Loucy (cell line): Measurements from ENCODE around the gene SLC25A4.

ENCODE experiments used
- H2AFZ ChIP-seq: fragments of 200-600 bp; sonication (generic); 2 replicates; pipeline ENCODE4 v1.6.0; 2016; ENCODE audit warnings: antibody characterized with exemption, mild to moderate bottlenecking, low read length, moderate library complexity
- H3F3A ChIP-seq: fragments of 200-600 bp; 2 replicates; pipeline ENCODE4 v1.6.0; 2016; ENCODE audit warnings: antibody characterized with exemption, low read depth, mild to moderate bottlenecking
- H3K27me3 ChIP-seq: fragments of 200-600 bp; sonication (generic); 2 replicates; pipeline ENCODE4 v1.6.1; 2014; ENCODE audit warnings: low read length, mild to moderate bottlenecking; ENCODE audit not compliant: insufficient read depth, poor library complexity, severe bottlenecking
- H3K36me3 ChIP-seq: fragments of 200-600 bp; sonication (generic); 2 replicates; pipeline ENCODE4 v1.6.1; 2016; ENCODE audit warnings: low read length; ENCODE audit not compliant: insufficient read depth
- H3K4me1 ChIP-seq: fragments of 200-600 bp; sonication (generic); 2 replicates; pipeline ENCODE4 v1.5.1; 2014; ENCODE audit warnings: low read length, mild to moderate bottlenecking; ENCODE audit not compliant: insufficient read depth, poor library complexity, severe bottlenecking
- H3K4me2 ChIP-seq: fragments of 200-600 bp; sonication (generic); 2 replicates; pipeline ENCODE4 v1.6.0; 2014; ENCODE audit warnings: antibody characterized with exemption, low read length, low read depth, mild to moderate bottlenecking; ENCODE audit not compliant: poor library complexity, severe bottlenecking
- H3K4me3 ChIP-seq: fragments of 200-600 bp; sonication (generic); 2 replicates; pipeline ENCODE4 v1.5.1; 2014; ENCODE audit warnings: low read length, mild to moderate bottlenecking, mixed read lengths; ENCODE audit not compliant: poor library complexity, severe bottlenecking
- H3K79me2 ChIP-seq: fragments of 200-600 bp; sonication (generic); 2 replicates; pipeline ENCODE4 v1.6.1; 2014; ENCODE audit warnings: low read length; ENCODE audit not compliant: insufficient read depth
- H3K9ac ChIP-seq: fragments of 200-600 bp; sonication (generic); 2 replicates; pipeline ENCODE4 v1.6.0; 2014; ENCODE audit warnings: mild to moderate bottlenecking, low read depth, low read length, moderate library complexity; ENCODE audit not compliant: poor library complexity, severe bottlenecking
- H3K9me2 ChIP-seq: fragments of 200-600 bp; sonication (generic); replicated peaks from 2 replicates; pipeline ENCODE4 v1.6.1; 2016; ENCODE audit warnings: low read depth, low read length, mixed read lengths
- H3K9me3 ChIP-seq: fragments of 200-600 bp; sonication (generic); 2 replicates; pipeline ENCODE4 v1.6.1; 2014; ENCODE audit warnings: mild to moderate bottlenecking, antibody characterized with exemption, low read length, low read depth; ENCODE audit not compliant: insufficient read depth
- H4K20me1 ChIP-seq: fragments of 200-600 bp; sonication (generic); 2 replicates; pipeline ENCODE4 v1.6.0; 2014; ENCODE audit warnings: antibody characterized with exemption, low read length, mild to moderate bottlenecking; ENCODE audit not compliant: insufficient read depth, poor library complexity, severe bottlenecking
- EZH2phosphoT487 ChIP-seq: fragments of 200-600 bp; IDR thresholded peaks from 2 replicates; pipeline ENCODE4 v1.6.1; 2018; ENCODE audit warnings: antibody characterized with exemption, mild to moderate bottlenecking, moderate library complexity, borderline replicate concordance
- TF ChIP-seq, protein P1 (sequence below): fragments of 200-600 bp; sonication (generic); conservative IDR thresholded peaks from 2 replicates; pipeline ENCODE4 v1.5.1; 2014; ENCODE audit warnings: mild to moderate bottlenecking, antibody characterized with exemption, low read length

Gene SLC25A4

DNA sequence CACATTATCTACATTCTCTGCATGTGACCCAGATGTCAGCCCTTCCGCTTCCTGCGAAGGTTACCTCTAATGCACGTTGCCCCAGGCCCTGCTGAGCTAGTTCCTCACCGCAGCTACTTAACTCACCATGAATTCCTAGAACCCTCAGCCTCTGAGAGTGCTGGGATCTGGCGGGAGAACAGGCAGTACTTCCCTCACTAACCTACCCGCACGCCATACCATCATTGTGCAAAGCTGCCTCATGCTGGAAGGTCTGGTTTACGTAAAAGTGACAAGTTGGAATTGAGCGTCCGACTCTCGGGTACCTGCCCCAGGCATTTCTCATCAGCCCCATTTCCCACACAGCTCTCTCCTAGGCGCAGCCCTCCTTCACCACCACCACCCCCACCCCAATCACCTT is 6.3 kb downstream of the SLC25A4 start:
- TF ChIP-seq EZH2phosphoT487 = no peak
- TF ChIP-seq, protein P1, sequence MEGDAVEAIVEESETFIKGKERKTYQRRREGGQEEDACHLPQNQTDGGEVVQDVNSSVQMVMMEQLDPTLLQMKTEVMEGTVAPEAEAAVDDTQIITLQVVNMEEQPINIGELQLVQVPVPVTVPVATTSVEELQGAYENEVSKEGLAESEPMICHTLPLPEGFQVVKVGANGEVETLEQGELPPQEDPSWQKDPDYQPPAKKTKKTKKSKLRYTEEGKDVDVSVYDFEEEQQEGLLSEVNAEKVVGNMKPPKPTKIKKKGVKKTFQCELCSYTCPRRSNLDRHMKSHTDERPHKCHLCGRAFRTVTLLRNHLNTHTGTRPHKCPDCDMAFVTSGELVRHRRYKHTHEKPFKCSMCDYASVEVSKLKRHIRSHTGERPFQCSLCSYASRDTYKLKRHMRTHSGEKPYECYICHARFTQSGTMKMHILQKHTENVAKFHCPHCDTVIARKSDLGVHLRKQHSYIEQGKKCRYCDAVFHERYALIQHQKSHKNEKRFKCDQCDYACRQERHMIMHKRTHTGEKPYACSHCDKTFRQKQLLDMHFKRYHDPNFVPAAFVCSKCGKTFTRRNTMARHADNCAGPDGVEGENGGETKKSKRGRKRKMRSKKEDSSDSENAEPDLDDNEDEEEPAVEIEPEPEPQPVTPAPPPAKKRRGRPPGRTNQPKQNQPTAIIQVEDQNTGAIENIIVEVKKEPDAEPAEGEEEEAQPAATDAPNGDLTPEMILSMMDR = no peak
- H3K36me3 ChIP-seq = peaks cover 5% of the 10 kb centered on the region; the same call in 1 of the 2 replicates
- no peak overlapping the region for H3K4me3 ChIP-seq

DNA sequence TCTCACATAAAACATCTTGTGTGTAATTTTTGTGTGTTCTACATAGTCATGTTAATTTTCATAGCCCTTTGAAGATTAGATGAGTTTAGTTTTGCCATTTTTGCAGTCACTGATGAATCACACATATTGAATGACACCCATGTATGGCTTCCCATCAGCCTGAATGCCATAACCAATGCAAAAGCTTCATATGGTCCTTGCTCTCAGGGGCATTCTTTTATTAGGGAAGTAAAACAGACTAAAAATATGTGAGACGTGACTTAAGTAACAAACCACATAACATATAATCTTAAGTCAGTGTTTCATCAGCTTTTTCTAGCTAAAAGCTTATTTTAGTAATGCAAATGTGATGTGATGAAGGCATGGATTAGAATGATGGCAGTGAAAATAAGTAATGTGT is 8.2 kb downstream of the SLC25A4 start:
- TF ChIP-seq, protein P1 = no peak
- TF ChIP-seq EZH2phosphoT487 = no peak
- no peaks in the 10 kb centered on the region for H3K9me3 ChIP-seq
- H3K9me2 ChIP-seq = no peaks in the 10 kb centered on the region
- H3K4me1 ChIP-seq = no peaks in the 10 kb centered on the region
- H2AFZ ChIP-seq = no peak overlapping the region
- H3K36me3 ChIP-seq = peaks cover 5% of the 10 kb centered on the region; the same call in 1 of the 2 replicates
- H3K4me2 ChIP-seq = no peak overlapping the region
- H3K4me3 ChIP-seq = no peak overlapping the region
- no peaks in the 10 kb centered on the region for H4K20me1 ChIP-seq
- H3F3A ChIP-seq = no peaks in the 10 kb centered on the region
- H3K9ac ChIP-seq = no peak overlapping the region
- H3K79me2 ChIP-seq = no peaks in the 10 kb centered on the region
- no peaks in the 10 kb centered on the region for H3K27me3 ChIP-seq

More for the DNA sequence above, 6.3 kb downstream of the SLC25A4 start:
- no peaks in the 10 kb centered on the region for H3K9me2 ChIP-seq
- no peaks in the 10 kb centered on the region for H3K4me1 ChIP-seq
- H3K4me2 ChIP-seq = no peak overlapping the region
- H2AFZ ChIP-seq = no peak overlapping the region
- H3K79me2 ChIP-seq = no peaks in the 10 kb centered on the region
- H3F3A ChIP-seq = no peaks in the 10 kb centered on the region
- no peak overlapping the region for H3K9ac ChIP-seq
- no peaks in the 10 kb centered on the region for H3K27me3 ChIP-seq
- no peaks in the 10 kb centered on the region for H4K20me1 ChIP-seq
- no peaks in the 10 kb centered on the region for H3K9me3 ChIP-seq

DNA sequence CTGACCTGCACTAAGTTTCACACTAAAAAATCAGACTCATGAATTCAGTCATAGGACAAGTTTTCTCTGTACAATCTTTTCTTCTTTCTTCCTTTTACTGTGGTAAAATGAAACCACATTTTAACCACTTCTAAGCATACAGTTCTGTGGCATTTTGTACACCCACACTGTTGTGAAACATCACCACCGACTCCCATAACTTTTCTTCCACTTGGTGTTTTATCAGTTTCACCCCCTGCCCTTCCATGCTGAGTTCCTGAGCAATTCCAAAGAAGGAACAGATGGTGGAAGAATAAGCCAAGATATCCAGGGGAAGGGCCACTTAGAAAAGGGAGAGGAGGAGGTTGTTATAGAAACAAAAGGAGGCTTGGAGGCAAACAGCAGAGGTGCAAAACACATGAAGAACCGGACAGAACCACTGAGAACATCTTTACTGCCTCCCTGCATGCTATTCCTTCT is 22.6 kb downstream of the SLC25A4 start:
- H3K4me3 ChIP-seq = no peak overlapping the region
- H3K9me2 ChIP-seq = no peaks in the 10 kb centered on the region
- peaks cover 10% of the 10 kb centered on the region for H3K27me3 ChIP-seq
- no peaks in the 10 kb centered on the region for H3K9me3 ChIP-seq
- no peak overlapping the region for H3K9ac ChIP-seq
- H2AFZ ChIP-seq = no peak overlapping the region
- peaks cover 5% of the 10 kb centered on the region for H3K4me1 ChIP-seq
- peaks cover 35% of the 10 kb centered on the region; the same call in 1 of the 2 replicates for H3K36me3 ChIP-seq
- TF ChIP-seq EZH2phosphoT487 = no peak; the same call in 1 of the 2 replicates
- TF ChIP-seq, protein P1 = no peak
- no peak overlapping the region for H3K4me2 ChIP-seq
- H3K79me2 ChIP-seq = no peaks in the 10 kb centered on the region
- peaks cover 29% of the 10 kb centered on the region for H4K20me1 ChIP-seq
- no peaks in the 10 kb centered on the region for H3F3A ChIP-seq
